Sigmoid colon (tissue), 7 donors: ENCODE measurements around the gene ADGRV1. TPM values are rescaled to one million over a fixed set of nuclear protein-coding genes. Genes with fewer than 3 reads are reported as not detected.
"Not testable (repeated sequence)": the region's sequence is repeated elsewhere in the genome, so short reads cannot be mapped to it uniquely, and the experiment has no call there.

Source experiments
- DNase-seq: peaks from one replicate; pipeline ENCODE4 v3.0.0-alpha.2; 2019
- H3K27ac ChIP-seq, 4 donors: fragments of 200-600 bp; sonication (generic); one replicate each; pipeline ENCODE4 v1.5.1; 2016 to 2019; ENCODE audit warnings: mild to moderate bottlenecking in 1 of 4
- H3K27me3 ChIP-seq, 3 donors: fragments of 200-600 bp; sonication (generic); one replicate each; pipeline ENCODE4 v1.5.1; 2019; ENCODE audit warnings: mild to moderate bottlenecking in 1 of 3
- H3K36me3 ChIP-seq, 4 donors: fragments of 200-600 bp; sonication (generic); one replicate each; pipeline ENCODE4 v1.5.1; 2016 to 2019
- H3K4me1 ChIP-seq, 4 donors: fragments of 200-600 bp; sonication (generic); one replicate each; pipeline ENCODE4 v1.5.1; 2017 to 2019
- H3K4me3 ChIP-seq, 4 donors: fragments of 200-600 bp; sonication (generic); one replicate each; pipeline ENCODE4 v1.5.1; 2017 to 2019; ENCODE audit warnings: mild to moderate bottlenecking in 2 of 4, moderate library complexity in 1 of 4
- H3K9me3 ChIP-seq, 4 donors: fragments of 200-600 bp in 3 of 4; sonication (generic) in 3 of 4; one replicate each; pipeline versions ENCODE4 v1.5.1 to v1.6.1; 2013 to 2019
- EP300 ChIP-seq, 4 donors: sonication (generic); formaldehyde crosslinking; IDR thresholded peaks; one replicate each; pipeline ENCODE4 v1.6.1; 2017; ENCODE audit warnings: antibody characterized with exemption in 4 of 4
- POLR2A ChIP-seq, 2 donors: fragments of 450-650 bp; IDR thresholded peaks; one replicate each; pipeline ENCODE4 v1.6.1; 2016; ENCODE audit warnings: antibody characterized with exemption in 2 of 2, mild to moderate bottlenecking in 2 of 2, moderate library complexity in 2 of 2
- POLR2AphosphoS5 ChIP-seq, 4 donors: sonication (generic); formaldehyde crosslinking; IDR thresholded peaks; one replicate each; pipeline ENCODE4 v1.6.1; 2017; ENCODE audit warnings: antibody characterized with exemption in 4 of 4
- WGBS, 2 donors: extraction: QIAGEN DNeasy Blood & Tissue Kit; methylation state at CpG; one replicate each; pipeline ENCODE4 v1.1.7; 2013; 5-methylcytosine and 5-hydroxymethylcytosine counted together
- intact Hi-C: fragments of 100-400 bp; cut with DNase I; formaldehyde crosslinking; loops from one replicate; pipeline ENCODE4 v1.15.1; 2023
- polyA plus RNA-seq, 3 donors: library from polyadenylated mRNA; stranded (reverse); fragments of 200-250 nt; gene quantifications; one replicate each; pipeline ENCODE4 v1.2.3, GENCODE V29; 2013
- total RNA-seq, 4 donors: library from RNA; depleted of rRNA; stranded (reverse); fragments of >200 nt; gene quantifications; one replicate each; pipeline ENCODE4 v1.1.0, GENCODE V29; 2016
- TF ChIP-seq, protein P1 (sequence below), 4 experiments: fragments of 450-650 bp in 3 of 4; fragments of 200-600 bp in 1 of 4; IDR thresholded peaks; one replicate each; pipeline ENCODE4 v1.5.1; 2016 to 2019; ENCODE audit warnings: antibody characterized with exemption in 4 of 4, mild to moderate bottlenecking in 3 of 4, moderate library complexity in 2 of 4
- donor health status: healthy with polysubstance abuse.
- donor health status: Bipolar disorder and iron deficiency.
- donor health status: healthy.

ADGRV1 gene
- total and polyA plus RNA-seq, 7 donors, result 0.54 to 2.1 (median 0.74) TPM; not detected in 1

DNA sequence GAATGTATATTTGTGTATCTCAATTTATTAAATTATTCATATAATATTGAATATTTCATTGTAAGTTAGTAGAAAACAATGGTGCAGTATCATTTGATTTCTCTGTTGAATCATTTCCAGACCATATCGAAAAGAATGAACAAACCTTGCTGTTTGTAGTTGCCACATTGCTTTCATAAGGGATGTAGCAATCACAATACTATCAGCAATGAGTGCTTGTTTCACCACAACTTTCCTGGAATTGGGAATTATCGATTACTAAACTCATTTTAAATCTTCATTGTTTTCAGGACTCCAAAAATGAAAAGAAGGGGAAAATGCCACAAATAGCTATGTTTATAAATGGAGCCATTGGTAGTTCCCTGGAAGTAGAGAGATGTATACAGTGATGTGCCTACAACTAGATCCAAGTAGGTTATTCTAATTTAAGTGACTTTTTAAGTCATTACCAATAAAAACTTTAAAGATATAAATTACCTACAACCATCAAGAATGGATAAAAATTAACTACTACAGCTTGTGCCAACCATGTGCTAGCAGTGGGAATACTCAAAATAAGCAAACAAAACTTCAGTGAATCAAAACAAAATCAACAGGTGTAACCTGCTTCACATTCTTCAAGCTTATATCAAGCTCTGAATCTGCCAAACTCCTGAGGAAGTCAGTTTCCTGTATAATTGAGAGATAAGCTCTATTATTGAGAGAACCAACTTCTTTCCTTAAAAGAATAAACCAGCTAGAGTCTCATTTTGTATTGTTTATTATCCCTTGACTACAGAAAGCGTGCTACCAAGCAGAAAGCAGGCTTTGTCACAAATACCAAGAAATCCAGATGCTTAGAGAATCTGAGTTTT is 358.6 kb downstream of the ADGRV1 start:
- no peaks in the 10 kb centered on the region for H3K27me3 ChIP-seq
- DNase-seq, result no peak
- WGBS, 2 donors, result 51 to 67% methylated on average over 3 of the region's 3 CpGs
- H3K9me3 ChIP-seq, result no peaks in the 10 kb centered on the region
- intact Hi-C loops, result no loop called here
- no peak overlapping the region for H3K27ac ChIP-seq
- H3K36me3 ChIP-seq, result no peaks in the 10 kb centered on the region
- TF ChIP-seq, protein P1, sequence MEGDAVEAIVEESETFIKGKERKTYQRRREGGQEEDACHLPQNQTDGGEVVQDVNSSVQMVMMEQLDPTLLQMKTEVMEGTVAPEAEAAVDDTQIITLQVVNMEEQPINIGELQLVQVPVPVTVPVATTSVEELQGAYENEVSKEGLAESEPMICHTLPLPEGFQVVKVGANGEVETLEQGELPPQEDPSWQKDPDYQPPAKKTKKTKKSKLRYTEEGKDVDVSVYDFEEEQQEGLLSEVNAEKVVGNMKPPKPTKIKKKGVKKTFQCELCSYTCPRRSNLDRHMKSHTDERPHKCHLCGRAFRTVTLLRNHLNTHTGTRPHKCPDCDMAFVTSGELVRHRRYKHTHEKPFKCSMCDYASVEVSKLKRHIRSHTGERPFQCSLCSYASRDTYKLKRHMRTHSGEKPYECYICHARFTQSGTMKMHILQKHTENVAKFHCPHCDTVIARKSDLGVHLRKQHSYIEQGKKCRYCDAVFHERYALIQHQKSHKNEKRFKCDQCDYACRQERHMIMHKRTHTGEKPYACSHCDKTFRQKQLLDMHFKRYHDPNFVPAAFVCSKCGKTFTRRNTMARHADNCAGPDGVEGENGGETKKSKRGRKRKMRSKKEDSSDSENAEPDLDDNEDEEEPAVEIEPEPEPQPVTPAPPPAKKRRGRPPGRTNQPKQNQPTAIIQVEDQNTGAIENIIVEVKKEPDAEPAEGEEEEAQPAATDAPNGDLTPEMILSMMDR (IDR thresholded peaks at IDR 0.05), result no peak
- TF ChIP-seq POLR2A (IDR thresholded peaks at IDR 0.05) (no peak), EP300 (IDR thresholded peaks at IDR 0.05) (no peak), POLR2AphosphoS5 (IDR thresholded peaks at IDR 0.05) (no peak)
- H3K4me3 ChIP-seq, result no peak overlapping the region
- no peaks in the 10 kb centered on the region for H3K4me1 ChIP-seq

DNA sequence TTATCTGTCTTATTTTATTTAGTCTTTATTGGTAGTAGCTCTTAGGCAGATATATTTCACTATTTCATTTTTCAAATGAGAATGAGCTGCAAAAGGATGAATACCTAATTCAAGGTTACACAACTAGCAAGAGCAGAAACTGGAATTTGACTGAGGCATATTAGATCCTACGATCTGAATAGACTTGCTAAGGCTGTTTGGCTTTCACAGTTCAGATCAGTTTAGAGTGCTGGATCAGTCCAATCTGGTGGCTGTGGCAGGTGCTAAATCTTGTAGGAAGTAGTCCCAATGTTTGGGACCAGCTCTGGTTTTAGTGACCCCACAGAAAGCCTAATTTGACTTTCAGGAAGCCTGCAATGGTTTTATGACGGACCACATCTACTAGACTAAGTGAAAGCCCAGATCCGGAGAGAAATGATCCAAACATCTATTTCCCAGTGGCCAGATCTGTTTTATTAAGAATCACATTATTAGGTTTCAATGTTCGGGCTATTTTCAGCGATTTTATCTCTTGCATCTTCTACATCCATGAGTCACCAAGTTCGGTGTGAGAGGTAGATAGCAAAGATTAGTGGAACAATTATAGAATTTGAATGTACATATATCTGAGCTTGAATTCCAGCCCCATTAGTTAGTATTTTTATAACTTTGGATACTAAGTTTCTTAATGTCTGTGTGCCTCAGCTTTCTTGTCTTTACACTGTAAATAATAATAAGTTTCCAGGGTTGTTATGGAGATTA is 359.5 kb downstream of the ADGRV1 start:
- Histone ChIP-seq H3K4me1 (no peaks in the 10 kb centered on the region), H3K27ac (no peak overlapping the region), H3K36me3 (no peaks in the 10 kb centered on the region), H3K4me3 (no peak overlapping the region), H3K27me3 (no peaks in the 10 kb centered on the region), H3K9me3 (no peaks in the 10 kb centered on the region)
- no peak for DNase-seq
- TF ChIP-seq, protein P1 (IDR thresholded peaks at IDR 0.05), result no peak
- no peak for TF ChIP-seq POLR2AphosphoS5 (IDR thresholded peaks at IDR 0.05)
- TF ChIP-seq EP300 (IDR thresholded peaks at IDR 0.05), result no peak
- no peak for TF ChIP-seq POLR2A (IDR thresholded peaks at IDR 0.05)
- intact Hi-C loops, result no loop called here
- WGBS, 2 donors, result 88 to 92% methylated on average over 6 of the region's 6 CpGs

DNA sequence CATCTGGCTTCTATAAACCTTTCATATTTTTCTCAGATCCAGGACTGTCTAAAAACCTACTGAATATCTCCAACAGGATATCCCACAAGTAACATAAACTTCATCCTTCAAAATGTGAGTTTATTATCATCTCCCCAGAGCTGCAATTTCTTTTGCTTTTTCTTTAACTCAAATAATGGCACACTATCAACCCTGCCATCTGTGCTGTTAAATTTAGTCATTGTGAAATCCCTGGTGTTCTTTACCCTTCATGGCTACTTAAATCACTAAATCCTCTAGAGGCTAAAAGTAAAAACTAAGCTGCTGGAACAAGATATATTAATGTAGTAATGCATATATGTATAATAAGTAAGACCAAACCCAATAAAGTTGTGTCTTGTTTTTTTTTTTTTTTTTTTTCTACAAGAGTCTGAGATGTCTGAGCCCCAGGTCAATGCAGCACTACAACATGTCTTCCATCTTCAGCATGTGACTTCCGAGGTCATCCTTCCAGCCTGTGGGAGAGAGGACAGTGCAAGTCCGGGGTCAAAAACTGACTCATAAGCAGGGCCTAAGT is 362.9 kb downstream of the ADGRV1 start:
- no peak overlapping the region for H3K4me3 ChIP-seq
- H3K9me3 ChIP-seq, result no peaks in the 10 kb centered on the region
- no peak overlapping the region for H3K27ac ChIP-seq
- WGBS, 2 donors, result 96 to 97% methylated on average over 2 of the region's 2 CpGs
- H3K4me1 ChIP-seq, result no peaks in the 10 kb centered on the region
- DNase-seq, result no peak
- no peaks in the 10 kb centered on the region for H3K36me3 ChIP-seq
- H3K27me3 ChIP-seq, result no peaks in the 10 kb centered on the region
- TF ChIP-seq POLR2A (IDR thresholded peaks at IDR 0.05) (no peak), EP300 (IDR thresholded peaks at IDR 0.05) (no peak), POLR2AphosphoS5 (IDR thresholded peaks at IDR 0.05) (no peak)
- TF ChIP-seq, protein P1 (IDR thresholded peaks at IDR 0.05), result no peak
- intact Hi-C loops, result no loop called here

DNA sequence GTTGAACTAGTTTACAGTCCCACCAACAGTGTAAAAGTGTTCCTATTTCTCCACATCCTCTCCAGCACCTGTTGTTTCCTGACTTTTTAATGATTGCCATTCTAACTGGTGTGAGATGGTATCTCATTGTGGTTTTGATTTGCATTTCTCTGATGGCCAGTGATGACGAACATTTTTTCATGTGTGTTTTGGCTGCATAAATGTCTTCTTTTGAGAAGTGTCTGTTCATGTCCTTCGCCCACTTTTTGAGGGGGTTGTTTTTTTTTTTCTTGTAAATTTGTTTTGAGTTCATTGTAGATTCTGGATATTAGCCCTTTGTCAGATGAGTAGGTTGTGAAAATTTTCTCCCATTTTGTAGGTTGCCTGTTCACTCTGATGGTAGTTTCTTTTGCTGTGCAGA is 365.6 kb downstream of the ADGRV1 start:
- DNase-seq, H3K4me1 ChIP-seq, H3K36me3 ChIP-seq, H3K27ac ChIP-seq, H3K4me3 ChIP-seq, H3K27me3 ChIP-seq, H3K9me3 ChIP-seq, intact Hi-C loops: not testable (repeated sequence)
- 84 to 89% methylated on average over 2 of the region's 2 CpGs for WGBS, 2 donors

DNA sequence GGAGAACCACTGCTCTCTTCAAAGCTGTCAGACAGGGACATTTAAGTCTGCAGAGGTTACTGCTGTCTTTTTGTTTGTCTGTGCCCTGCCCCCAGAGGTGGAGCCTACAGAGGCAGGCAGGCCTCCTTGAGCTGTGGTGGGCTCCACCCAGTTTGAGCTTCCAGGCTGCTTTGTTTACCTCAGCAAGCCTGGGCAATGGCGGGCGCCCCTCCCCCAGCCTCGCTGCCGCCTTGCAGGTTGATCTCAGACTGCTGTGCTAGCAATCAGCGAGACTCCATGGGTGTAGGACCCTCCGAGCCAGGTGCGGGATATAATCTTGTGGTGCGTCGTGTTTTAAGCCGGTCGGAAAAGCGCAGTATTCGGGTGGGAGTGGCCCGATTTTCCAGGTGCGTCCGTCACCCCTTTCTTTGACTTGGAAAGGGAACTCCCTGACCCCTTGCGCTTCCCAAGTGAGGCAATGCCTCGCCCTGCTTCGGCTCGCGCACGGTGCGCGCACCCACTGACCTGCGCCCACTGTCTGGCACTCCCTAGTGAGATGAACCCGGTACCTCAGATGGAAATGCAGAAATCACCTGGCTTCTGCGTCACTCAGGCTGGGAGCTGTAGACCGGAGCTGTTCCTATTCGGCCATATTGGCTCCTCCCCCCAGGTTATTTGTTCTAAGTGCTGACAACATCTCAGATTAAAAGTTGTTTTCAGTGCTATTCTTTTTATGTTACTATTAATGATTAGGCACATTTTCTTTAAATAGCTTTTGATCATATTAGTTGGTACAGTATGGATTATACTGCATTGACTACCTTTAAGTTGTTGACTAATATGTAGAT is 370.6 kb downstream of the ADGRV1 start:
- intact Hi-C loops, H3K4me3 ChIP-seq, H3K9me3 ChIP-seq, H3K27ac ChIP-seq, H3K27me3 ChIP-seq, DNase-seq, H3K36me3 ChIP-seq: not testable (repeated sequence)
- peaks cover 0 to 17% (median 11%) of the 10 kb centered on the region in 4 donors for H3K4me1 ChIP-seq
- WGBS, 2 donors, result 92 to 95% methylated on average over 22 to 24 of the region's 29 CpGs
